ENCODE results near the gene CDK17.

GRCh38 chr12:96371138-96371789 lies 29.0 kb downstream of the CDK17 start:
- TF ChIP-seq CTCF (IDR thresholded peaks at IDR 0.05), result no peak
- no peak for TF ChIP-seq POLR2A (IDR thresholded peaks at IDR 0.05)
- TF ChIP-seq EP300 (IDR thresholded peaks at IDR 0.05), result no peak
- TF ChIP-seq POLR2AphosphoS5 (IDR thresholded peaks at IDR 0.05), result no peak
